ENCODE data around the gene ANXA11. TPM values are rescaled to one million over a fixed set of nuclear protein-coding genes. Genes with fewer than 3 reads are reported as not detected.
"Not testable (repeated sequence)": the region's sequence is repeated elsewhere in the genome, so short reads cannot be mapped to it uniquely, and the experiment has no call there.

ANXA11 gene
- total and polyA plus RNA-seq, 2 of the 4 experiments (the other 2 are of a cell fraction) = 39.4 to 109 TPM

GRCh38 chr10:80244371-80244770 is 39.0 kb upstream of the ANXA11 start:
- WGBS, 2 experiments (ENCODE audit: extremely low coverage in 2 of 2, insufficient read length in 1 of 2) = no CpG with 5 or more reads among the region's 3 CpGs
- DNase-seq; H4K5ac ChIP-seq (ENCODE audit: low read depth, low read length); H3K36me3 ChIP-seq (ENCODE audit: control insufficient read depth, insufficient read depth, low read length); H2AK9ac ChIP-seq (replicated peaks; ENCODE audit: low read depth, low read length, poor library complexity); H3K18ac ChIP-seq (ENCODE audit: low read depth, low read length); H3K56ac ChIP-seq (ENCODE audit: extremely low read depth, insufficient read depth, low read length); H3K23ac ChIP-seq (ENCODE audit: low read depth, low read length); H3K9me3 ChIP-seq (ENCODE audit: control insufficient read depth, insufficient read depth, low read length); CTCF ChIA-PET; H3K4me3 ChIP-seq (ENCODE audit: insufficient read depth, low read depth, low read length); in situ Hi-C loops (cut with MboI; ENCODE audit: low sequenced_read_pairs); H2AK5ac ChIP-seq (ENCODE audit: low read depth, low read length); H2BK20ac ChIP-seq (ENCODE audit: low read depth, low read length); dilution Hi-C loops (cut with HindIII; ENCODE audit: low sequenced_read_pairs, unreplicated experiment); H4K8ac ChIP-seq (ENCODE audit: low read depth in 2 of 2, low read length in 2 of 2); H2BK5ac ChIP-seq (ENCODE audit: low read depth, low read length, poor library complexity, severe bottlenecking); H4K91ac ChIP-seq (ENCODE audit: insufficient read depth, low read depth, low read length); H4K20me1 ChIP-seq (ENCODE audit: insufficient read depth, low read length); ATAC-seq (ENCODE audit: low read depth); H3K4ac ChIP-seq (ENCODE audit: low read depth, low read length); H3K4me2 ChIP-seq (ENCODE audit: low read depth, low read length); H3K9me1 ChIP-seq (ENCODE audit: insufficient read depth, low read length); H3K27ac ChIP-seq (ENCODE audit: insufficient read depth, low read length); intact Hi-C loops (cut with micrococcal nuclease); H2BK15ac ChIP-seq (ENCODE audit: low read depth, low read length); H3K27me3 ChIP-seq (ENCODE audit: control insufficient read depth, insufficient read depth, low read length); H3K14ac ChIP-seq (replicated peaks; ENCODE audit: low read depth, low read length); H3K9ac ChIP-seq (ENCODE audit: low read depth, low read length); H2BK120ac ChIP-seq (ENCODE audit: low read depth, low read length); POLR2A ChIA-PET (ENCODE audit: unreplicated experiment); H2AFZ ChIP-seq (replicated peaks; ENCODE audit: low read length, poor library complexity); BruUV-seq (replicated peaks); H3K79me1 ChIP-seq (ENCODE audit: low read depth in 1 of 2, low read length in 2 of 2); H3K4me1 ChIP-seq (ENCODE audit: control insufficient read depth, insufficient read depth, low read length): not testable (repeated sequence)

- intact Hi-C loops (cut with micrococcal nuclease); dilution Hi-C loops (cut with HindIII; ENCODE audit: low sequenced_read_pairs, unreplicated experiment); H2AFZ ChIP-seq (replicated peaks; ENCODE audit: low read length, poor library complexity); H3K4me2 ChIP-seq (ENCODE audit: low read depth, low read length); H4K8ac ChIP-seq (ENCODE audit: low read depth in 2 of 2, low read length in 2 of 2); H4K5ac ChIP-seq (ENCODE audit: low read depth, low read length); H2AK5ac ChIP-seq (ENCODE audit: low read depth, low read length); H3K79me1 ChIP-seq (ENCODE audit: low read depth in 1 of 2, low read length in 2 of 2); H4K20me1 ChIP-seq (ENCODE audit: insufficient read depth, low read length); H3K9me3 ChIP-seq (ENCODE audit: control insufficient read depth, insufficient read depth, low read length); H2BK20ac ChIP-seq (ENCODE audit: low read depth, low read length); CTCF ChIA-PET; H3K36me3 ChIP-seq (ENCODE audit: control insufficient read depth, insufficient read depth, low read length); H3K14ac ChIP-seq (replicated peaks; ENCODE audit: low read depth, low read length); H2BK15ac ChIP-seq (ENCODE audit: low read depth, low read length); H3K9ac ChIP-seq (ENCODE audit: low read depth, low read length); H3K23ac ChIP-seq (ENCODE audit: low read depth, low read length); H3K4me3 ChIP-seq (ENCODE audit: insufficient read depth, low read depth, low read length); H3K4me1 ChIP-seq (ENCODE audit: control insufficient read depth, insufficient read depth, low read length); BruUV-seq (replicated peaks); H3K27ac ChIP-seq (ENCODE audit: insufficient read depth, low read length); H3K9me1 ChIP-seq (ENCODE audit: insufficient read depth, low read length); H4K91ac ChIP-seq (ENCODE audit: insufficient read depth, low read depth, low read length); H2AK9ac ChIP-seq (replicated peaks; ENCODE audit: low read depth, low read length, poor library complexity); in situ Hi-C loops (cut with MboI; ENCODE audit: low sequenced_read_pairs); H3K18ac ChIP-seq (ENCODE audit: low read depth, low read length); H3K4ac ChIP-seq (ENCODE audit: low read depth, low read length); H2BK5ac ChIP-seq (ENCODE audit: low read depth, low read length, poor library complexity, severe bottlenecking); H3K56ac ChIP-seq (ENCODE audit: extremely low read depth, insufficient read depth, low read length); ATAC-seq (ENCODE audit: low read depth); H2BK120ac ChIP-seq (ENCODE audit: low read depth, low read length); DNase-seq; H3K27me3 ChIP-seq (ENCODE audit: control insufficient read depth, insufficient read depth, low read length); POLR2A ChIA-PET (ENCODE audit: unreplicated experiment): not testable (repeated sequence)
- WGBS, 2 experiments (ENCODE audit: extremely low coverage in 2 of 2, insufficient read length in 1 of 2) = no CpG with 5 or more reads among the region's 4 CpGs
Measured at GRCh38 chr10:80242341-80242740, 37.0 kb upstream of the ANXA11 start.
